Keratinocyte (primary cell): ENCODE data around the gene NUAK1. TPM values are rescaled to one million over a fixed set of nuclear protein-coding genes. Genes with fewer than 3 reads are reported as not detected.

Source experiments
- DNase-seq: peaks from one replicate; pipeline ENCODE4 v3.0.0-alpha.2; 2011; ENCODE audit warnings: low read depth, missing footprints, low spot score
- FAIRE-seq: peaks from 2 replicates; lab custom pipeline; 2011; peaks lifted over from hg19 to GRCh38; lab: Jason Lieb, UNC
- H2AFZ ChIP-seq: 2 replicates; pipeline ENCODE4 v1.6.0; 2012; ENCODE audit warnings: low read length, control low read depth, inconsistent platforms; ENCODE audit not compliant: control insufficient read depth
- H3K27ac ChIP-seq: 2 replicates; pipeline ENCODE4 v1.5.1; 2011; ENCODE audit warnings: low read length; ENCODE audit not compliant: control insufficient read depth, insufficient read depth
- H3K27me3 ChIP-seq: 3 replicates; pipeline ENCODE4 v1.6.0; 2011; ENCODE audit warnings: low read length; ENCODE audit not compliant: control insufficient read depth, insufficient read depth; ENCODE audit errors: extremely low read depth
- H3K36me3 ChIP-seq, 2 experiments: 2 replicates in 1 of 2; 3 replicates in 1 of 2; pipeline ENCODE4 v1.5.1; 2011; ENCODE audit warnings: low read length in 2 of 2, mild to moderate bottlenecking in 1 of 2; ENCODE audit not compliant: control insufficient read depth in 2 of 2, insufficient read depth in 2 of 2; ENCODE audit errors: extremely low read depth in 1 of 2
- H3K4me1 ChIP-seq: 3 replicates; pipeline ENCODE4 v1.5.1; 2011; ENCODE audit warnings: low read length; ENCODE audit not compliant: control insufficient read depth, insufficient read depth; ENCODE audit errors: extremely low read depth
- H3K4me2 ChIP-seq: 3 replicates; pipeline ENCODE4 v1.6.0; 2011; ENCODE audit warnings: low read depth, low read length; ENCODE audit not compliant: control insufficient read depth, insufficient read depth; ENCODE audit errors: extremely low read depth
- H3K4me3 ChIP-seq, 3 experiments: fragments of 200-600 bp in 1 of 3; sonication (generic) in 1 of 3; 2 replicates in 2 of 3; 3 replicates in 1 of 3; pipeline ENCODE4 v1.5.1; 2011 to 2016; ENCODE audit warnings: low read length in 3 of 3, mild to moderate bottlenecking in 3 of 3, control low read depth in 2 of 3, inconsistent platforms in 1 of 3, low read depth in 1 of 3, mixed read lengths in 1 of 3, mixed run types in 1 of 3, moderate library complexity in 1 of 3; ENCODE audit not compliant: control insufficient read depth in 2 of 3, insufficient read depth in 2 of 3; ENCODE audit errors: extremely low read depth in 1 of 3
- H3K79me2 ChIP-seq: 2 replicates; pipeline ENCODE4 v1.6.0; 2012; ENCODE audit warnings: low read length; ENCODE audit not compliant: control insufficient read depth, insufficient read depth
- H3K9ac ChIP-seq: 3 replicates; pipeline ENCODE4 v1.6.0; 2011; ENCODE audit warnings: low read length; ENCODE audit not compliant: control insufficient read depth, insufficient read depth; ENCODE audit errors: extremely low read depth
- H3K9me1 ChIP-seq: 3 replicates; pipeline ENCODE4 v1.6.0; 2011; ENCODE audit warnings: low read length; ENCODE audit not compliant: control insufficient read depth, insufficient read depth; ENCODE audit errors: extremely low read depth
- H3K9me3 ChIP-seq: 2 replicates; pipeline ENCODE4 v1.5.1; 2012; ENCODE audit warnings: low read depth, low read length; ENCODE audit not compliant: control insufficient read depth
- H4K20me1 ChIP-seq: 3 replicates; pipeline ENCODE4 v1.6.0; 2011; ENCODE audit warnings: low read length; ENCODE audit not compliant: control insufficient read depth, insufficient read depth; ENCODE audit errors: extremely low read depth
- EZH2 ChIP-seq: IDR thresholded peaks from one replicate; pipeline ENCODE4 v1.6.1; 2012; ENCODE audit warnings: inconsistent platforms, mild to moderate bottlenecking, low read length, moderate library complexity
- dilution Hi-C: fragments of 300-500 bp; cut with MboI; formaldehyde crosslinking; loops from one replicate; pipeline ENCODE4 v1.7.0; 2020; ENCODE audit warnings: low sequenced_read_pairs; ENCODE audit not compliant: extremely low pct_ligation_motif_present
- polyA plus RNA-seq, 5 experiments: library from polyadenylated mRNA; depleted of rRNA in 3 of 5; stranded (reverse) in 3 of 5; stranded (forward) in 1 of 5; unstranded in 1 of 5; fragments of >200 nt; gene quantifications; 1 replicate in 1 of 5; 2 replicates in 3 of 5; 3 replicates in 1 of 5; pipeline versions ENCODE4 v1.2.1 to v1.2.3, GENCODE V29; 2011 to 2012; ENCODE audit warnings: missing spikeins in 2 of 5, low read depth in 1 of 5, low replicate concordance in 1 of 5
- TF ChIP-seq, protein P1 (sequence below), 3 experiments: IDR thresholded peaks in 1 of 3; conservative IDR thresholded peaks in 1 of 3; optimal IDR thresholded peaks in 1 of 3; 2 replicates in 2 of 3; 3 replicates in 1 of 3; pipeline versions ENCODE3 to v1.5.1; 2011; ENCODE audit warnings: low read length in 3 of 3, mild to moderate bottlenecking in 3 of 3, moderate library complexity in 2 of 3, control low read depth in 1 of 3, inconsistent platforms in 1 of 3; ENCODE audit not compliant: insufficient read depth in 2 of 3; ENCODE audit errors: extremely low read depth in 1 of 3

The NUAK1 gene
- polyA plus RNA-seq, 1 donor (not counting 4 experiments of a cell fraction or from before 2014, with no cell fraction given) = 12.3 TPM

- Histone ChIP-seq H3K4me2 (no peak overlapping the region), H3K27me3 (no peaks in the 10 kb centered on the region), H3K9me3 (no peaks in the 10 kb centered on the region), H3K9me1 (peaks cover 2% of the 10 kb centered on the region), H3K4me1 (peaks cover 9% of the 10 kb centered on the region), H3K27ac (no peak overlapping the region), H3K9ac (no peak overlapping the region), H3K36me3 (peaks cover 4 to 10% of the 10 kb centered on the region in 2 experiments), H3K4me3 (no peak overlapping the region), H4K20me1 (no peaks in the 10 kb centered on the region), H3K79me2 (peaks cover 15% of the 10 kb centered on the region), H2AFZ (no peak overlapping the region)
- dilution Hi-C loops = no loop called here
- no peak for TF ChIP-seq EZH2
- TF ChIP-seq, protein P1, sequence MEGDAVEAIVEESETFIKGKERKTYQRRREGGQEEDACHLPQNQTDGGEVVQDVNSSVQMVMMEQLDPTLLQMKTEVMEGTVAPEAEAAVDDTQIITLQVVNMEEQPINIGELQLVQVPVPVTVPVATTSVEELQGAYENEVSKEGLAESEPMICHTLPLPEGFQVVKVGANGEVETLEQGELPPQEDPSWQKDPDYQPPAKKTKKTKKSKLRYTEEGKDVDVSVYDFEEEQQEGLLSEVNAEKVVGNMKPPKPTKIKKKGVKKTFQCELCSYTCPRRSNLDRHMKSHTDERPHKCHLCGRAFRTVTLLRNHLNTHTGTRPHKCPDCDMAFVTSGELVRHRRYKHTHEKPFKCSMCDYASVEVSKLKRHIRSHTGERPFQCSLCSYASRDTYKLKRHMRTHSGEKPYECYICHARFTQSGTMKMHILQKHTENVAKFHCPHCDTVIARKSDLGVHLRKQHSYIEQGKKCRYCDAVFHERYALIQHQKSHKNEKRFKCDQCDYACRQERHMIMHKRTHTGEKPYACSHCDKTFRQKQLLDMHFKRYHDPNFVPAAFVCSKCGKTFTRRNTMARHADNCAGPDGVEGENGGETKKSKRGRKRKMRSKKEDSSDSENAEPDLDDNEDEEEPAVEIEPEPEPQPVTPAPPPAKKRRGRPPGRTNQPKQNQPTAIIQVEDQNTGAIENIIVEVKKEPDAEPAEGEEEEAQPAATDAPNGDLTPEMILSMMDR (optimal IDR thresholded peaks at IDR 0.05 in 1 of 3, IDR thresholded peaks at IDR 0.05 in 1 of 3, conservative IDR thresholded peaks at IDR 0.05 in 1 of 3; ENCODE audit: extremely low read depth in 1 of 3, insufficient read depth in 2 of 3, low read length in 3 of 3) = no peak
- no peak for DNase-seq
- no peak for FAIRE-seq
Measured at GRCh38 chr12:106098691-106099200, 40.0 kb downstream of the NUAK1 start.

DNA sequence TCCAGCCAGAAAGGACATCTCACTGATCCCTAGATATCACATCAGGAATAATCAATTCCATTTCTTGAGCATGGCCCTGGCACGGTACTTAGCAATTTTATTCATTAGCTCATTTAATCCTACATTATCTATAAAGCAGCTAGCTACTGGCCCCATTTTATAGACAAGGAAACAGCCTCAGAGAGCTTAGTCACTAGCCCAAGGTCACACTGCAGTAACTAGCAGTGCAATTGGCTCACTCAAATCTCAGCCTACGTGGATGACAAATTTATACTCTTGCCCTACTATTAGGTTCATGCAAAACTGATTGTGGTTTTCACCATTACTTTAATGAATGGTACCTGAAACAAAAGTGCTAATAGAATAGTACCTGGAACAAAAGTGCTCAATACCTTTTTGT is 41.7 kb downstream of the NUAK1 start:
- TF ChIP-seq EZH2 = no peak
- TF ChIP-seq, protein P1 (optimal IDR thresholded peaks at IDR 0.05 in 1 of 3, IDR thresholded peaks at IDR 0.05 in 1 of 3, conservative IDR thresholded peaks at IDR 0.05 in 1 of 3; ENCODE audit: extremely low read depth in 1 of 3, insufficient read depth in 2 of 3, low read length in 3 of 3) = no peak
- Histone ChIP-seq H4K20me1 (no peaks in the 10 kb centered on the region), H3K9me3 (no peaks in the 10 kb centered on the region), H3K9me1 (peaks cover 2% of the 10 kb centered on the region), H3K36me3 (peaks cover 4 to 7% of the 10 kb centered on the region in 2 experiments), H3K79me2 (peaks cover 13% of the 10 kb centered on the region), H3K4me3 (no peak overlapping the region), H3K27me3 (no peaks in the 10 kb centered on the region), H3K9ac (no peak overlapping the region), H3K4me1 (peaks cover 9% of the 10 kb centered on the region), H2AFZ (no peak overlapping the region), H3K4me2 (peak overlapping the region; percentile 4), H3K27ac (no peak overlapping the region)
- DNase-seq = no peak
- dilution Hi-C loops = no loop called here
- peak; percentile 81 for FAIRE-seq
